H9 (cell line): ENCODE data around the gene CHSY3. TPM values are rescaled to one million over a fixed set of nuclear protein-coding genes. Genes with fewer than 3 reads are reported as not detected.

Experiments used
- DNase-seq: peaks from one replicate; pipeline ENCODE4 v3.0.0-alpha.2; 2017
- H2AFZ ChIP-seq: one replicate; pipeline ENCODE4 v1.6.1; 2013; ENCODE audit warnings: mild to moderate bottlenecking, low read length, control low read depth, moderate library complexity
- H2AK5ac ChIP-seq: 2 replicates; pipeline ENCODE4 v1.6.1; 2013; ENCODE audit warnings: low read length, control low read depth, mixed read lengths; ENCODE audit not compliant: insufficient read length
- H2BK120ac ChIP-seq: one replicate; pipeline ENCODE4 v1.6.1; 2013; ENCODE audit warnings: low read depth, mild to moderate bottlenecking, low read length, control low read depth, inconsistent platforms; ENCODE audit not compliant: poor library complexity, severe bottlenecking
- H2BK12ac ChIP-seq: 2 replicates; pipeline ENCODE4 v1.6.1; 2013; ENCODE audit warnings: low read length, control low read depth, mixed read lengths, low read depth; ENCODE audit not compliant: insufficient read length
- H2BK15ac ChIP-seq: 2 replicates; pipeline ENCODE4 v1.6.1; 2013; ENCODE audit warnings: low read depth, low read length, control low read depth
- H2BK20ac ChIP-seq: one replicate; pipeline ENCODE4 v1.6.1; 2013; ENCODE audit warnings: low read depth, mild to moderate bottlenecking, low read length, control low read depth, inconsistent platforms; ENCODE audit not compliant: poor library complexity, severe bottlenecking
- H2BK5ac ChIP-seq: 2 replicates; pipeline ENCODE4 v1.6.1; 2013; ENCODE audit warnings: low read length, control low read depth, mixed read lengths; ENCODE audit not compliant: insufficient read length
- H3K14ac ChIP-seq: 2 replicates; pipeline ENCODE4 v1.6.1; 2013; ENCODE audit warnings: low read length, control low read depth; ENCODE audit not compliant: insufficient read depth
- H3K18ac ChIP-seq: 2 replicates; pipeline ENCODE4 v1.6.1; 2013; ENCODE audit warnings: low read depth, mild to moderate bottlenecking, mixed read lengths, low read length, control low read depth; ENCODE audit not compliant: insufficient read length
- H3K23ac ChIP-seq: 2 replicates; pipeline ENCODE4 v1.6.1; 2013; ENCODE audit warnings: low read length, control low read depth, mixed read lengths, low read depth; ENCODE audit not compliant: insufficient read length
- H3K23me2 ChIP-seq: 2 replicates; pipeline ENCODE4 v1.6.1; 2013; ENCODE audit warnings: low read depth, mild to moderate bottlenecking, mixed read lengths, low read length, control low read depth; ENCODE audit not compliant: insufficient read length, poor library complexity, severe bottlenecking
- H3K27ac ChIP-seq: 2 replicates; pipeline ENCODE4 v1.5.1; 2013; ENCODE audit warnings: low read length, control low read depth, mixed read lengths, low read depth; ENCODE audit not compliant: insufficient read length
- H3K27me3 ChIP-seq: 2 replicates; pipeline ENCODE4 v1.6.1; 2013; ENCODE audit warnings: low read length, control low read depth, inconsistent platforms; ENCODE audit not compliant: insufficient read depth
- H3K4ac ChIP-seq: 2 replicates; pipeline ENCODE4 v1.6.1; 2013; ENCODE audit warnings: low read depth, mild to moderate bottlenecking, control low read depth, inconsistent platforms, low read length, moderate library complexity
- H3K4me1 ChIP-seq: 2 replicates; pipeline ENCODE4 v1.6.1; 2013; ENCODE audit warnings: low read length, control low read depth, inconsistent platforms; ENCODE audit not compliant: insufficient read depth
- H3K4me2 ChIP-seq: 2 replicates; pipeline ENCODE4 v1.6.1; 2013; ENCODE audit warnings: low read length, control low read depth, mixed read lengths; ENCODE audit not compliant: insufficient read length, insufficient read depth
- H3K56ac ChIP-seq: 2 replicates; pipeline ENCODE4 v1.6.1; 2013; ENCODE audit warnings: low read depth, mild to moderate bottlenecking, mixed read lengths, low read length, control low read depth; ENCODE audit not compliant: insufficient read length
- H3K79me1 ChIP-seq: 2 replicates; pipeline ENCODE4 v1.6.1; 2013; ENCODE audit warnings: low read depth, mild to moderate bottlenecking, moderate library complexity, low read length, control low read depth, inconsistent platforms; ENCODE audit not compliant: insufficient read depth, poor library complexity, severe bottlenecking
- H3K79me2 ChIP-seq: 2 replicates; pipeline ENCODE4 v1.6.1; 2013; ENCODE audit warnings: low read length, control low read depth, inconsistent platforms; ENCODE audit not compliant: insufficient read depth
- H3K9ac ChIP-seq: 2 replicates; pipeline ENCODE4 v1.6.1; 2013; ENCODE audit warnings: low read length, control low read depth, mixed read lengths; ENCODE audit not compliant: insufficient read length; ENCODE audit errors: extremely low read depth
- H3K9me3 ChIP-seq: one replicate; pipeline ENCODE4 v1.6.1; 2013; ENCODE audit warnings: low read depth, low read length, inconsistent platforms; ENCODE audit not compliant: control insufficient read depth
- H3T11ph ChIP-seq: one replicate; pipeline ENCODE4 v1.6.1; 2013; ENCODE audit warnings: mild to moderate bottlenecking, low read length, control low read depth, inconsistent platforms
- H4K20me1 ChIP-seq: one replicate; pipeline ENCODE4 v1.6.1; 2013; ENCODE audit not compliant: control insufficient read depth, insufficient read length, insufficient read depth
- H4K5ac ChIP-seq: 2 replicates; pipeline ENCODE4 v1.6.1; 2013; ENCODE audit warnings: low read depth, mild to moderate bottlenecking, mixed read lengths, low read length, control low read depth; ENCODE audit not compliant: insufficient read length
- H4K8ac ChIP-seq: replicated peaks from 2 replicates; pipeline ENCODE4 v1.6.1; 2013; ENCODE audit warnings: low read length, control low read depth, mixed read lengths, low read depth; ENCODE audit not compliant: insufficient read length
- H4K91ac ChIP-seq: 2 replicates; pipeline ENCODE4 v1.6.1; 2013; ENCODE audit warnings: low read depth, mild to moderate bottlenecking, moderate library complexity, mixed read lengths, low read length, control low read depth; ENCODE audit not compliant: insufficient read length
- H3K27ac Mint-ChIP-seq, 3 experiments: 2 replicates in 2 of 3; 3 replicates in 1 of 3; pipeline ENCODE4 v1.8.0; 2020 to 2021; ENCODE audit warnings: mixed read lengths in 3 of 3, mild to moderate bottlenecking in 1 of 3, moderate library complexity in 1 of 3
- H3K27me3 Mint-ChIP-seq: 2 replicates; pipeline ENCODE4 v1.8.0; 2021; ENCODE audit warnings: low read depth, mild to moderate bottlenecking, moderate library complexity, mixed read lengths
- H3K36me3 Mint-ChIP-seq, 3 experiments: 2 replicates in 2 of 3; 3 replicates in 1 of 3; pipeline ENCODE4 v1.8.0; 2020 to 2021; ENCODE audit warnings: low read depth in 3 of 3, mixed read lengths in 3 of 3; ENCODE audit not compliant: insufficient read depth in 1 of 3
- H3K4me1 Mint-ChIP-seq, 2 experiments: 2 replicates each; pipeline ENCODE4 v1.8.0; 2020; ENCODE audit warnings: mixed read lengths in 2 of 2
- H3K4me3 Mint-ChIP-seq, 2 experiments: 2 replicates in 1 of 2; 3 replicates in 1 of 2; pipeline ENCODE4 v1.8.0; 2020 to 2021; ENCODE audit warnings: mild to moderate bottlenecking in 2 of 2, mixed read lengths in 2 of 2, moderate library complexity in 1 of 2
- H3K9me3 Mint-ChIP-seq, 2 experiments: 2 replicates in 1 of 2; 3 replicates in 1 of 2; pipeline ENCODE4 v1.8.0; 2020; ENCODE audit warnings: mild to moderate bottlenecking in 2 of 2, mixed read lengths in 2 of 2, moderate library complexity in 1 of 2
- CTCF ChIP-seq: fragments of 200-600 bp; sonication (generic); conservative IDR thresholded peaks from 3 replicates; pipeline ENCODE4 v1.8.0; 2021; ENCODE audit warnings: antibody characterized with exemption, mild to moderate bottlenecking
- WGBS: extraction: QIAGEN DNeasy Blood & Tissue Kit; methylation state at CpG from one replicate; pipeline ENCODE4 v1.1.7; 2013; ENCODE audit warnings: missing lambda C conversion rate, low lambda C conversion rate, mixed read lengths; ENCODE audit not compliant: insufficient read length; ENCODE audit errors: extremely low coverage; 5-methylcytosine and 5-hydroxymethylcytosine counted together
- total RNA-seq: library from RNA; stranded (reverse); gene quantifications from 2 replicates; pipeline ENCODE4 v1.2.1, GENCODE V29; 2021

The CHSY3 gene
- total RNA-seq, 1 experiment from 2014 or later: 0.37 TPM

- H3K4me1 Mint-ChIP-seq: no peaks in the 10 kb centered on the region
- Histone ChIP-seq H3K9me3 (no peaks in the 10 kb centered on the region), H2BK120ac (no peak overlapping the region), H4K5ac (no peak overlapping the region), H2AFZ (no peak overlapping the region), H3K4me1 (no peaks in the 10 kb centered on the region), H4K20me1 (no peaks in the 10 kb centered on the region), H3K18ac (no peak overlapping the region), H2BK15ac (no peak overlapping the region), H3K27ac (no peak overlapping the region), H3T11ph (no peak overlapping the region), H3K79me1 (no peaks in the 10 kb centered on the region), H3K4ac (no peak overlapping the region), H3K27me3 (no peaks in the 10 kb centered on the region), H2BK5ac (no peak overlapping the region), H4K91ac (no peak overlapping the region), H3K14ac (no peak overlapping the region), H2AK5ac (no peak overlapping the region), H3K79me2 (no peaks in the 10 kb centered on the region), H3K23ac (no peak overlapping the region), H3K56ac (no peak overlapping the region), H3K23me2 (no peaks in the 10 kb centered on the region), H3K9ac (no peak overlapping the region), H4K8ac (no peak overlapping the region), H2BK20ac (no peak overlapping the region), H3K4me2 (no peak overlapping the region), H2BK12ac (no peak overlapping the region)
- H3K27me3 Mint-ChIP-seq: no peaks in the 10 kb centered on the region
- DNase-seq: no peak
- no peaks in the 10 kb centered on the region for H3K36me3 Mint-ChIP-seq
- H3K9me3 Mint-ChIP-seq: no peaks in the 10 kb centered on the region
- H3K4me3 Mint-ChIP-seq: no peak overlapping the region
- TF ChIP-seq CTCF: no peak
- H3K27ac Mint-ChIP-seq: no peak overlapping the region
- no CpG with 5 or more reads among the region's 1 CpG for WGBS
Observed at GRCh38 chr5:130102960-130103359, 198.7 kb downstream of the CHSY3 start.
